OCI-LY7 (cell line): ENCODE measurements around the gene GOLGA7B.

Experiments
- CTCF ChIP-seq: fragments of 200-600 bp; sonication (generic); conservative IDR thresholded peaks from 2 replicates; pipeline ENCODE4 v1.5.1; 2014; ENCODE audit warnings: mild to moderate bottlenecking, antibody characterized with exemption, low read length, moderate library complexity, mixed read lengths
- EZH2phosphoT487 ChIP-seq: fragments of 200-600 bp; sonication (generic); IDR thresholded peaks from 2 replicates; pipeline ENCODE4 v1.6.1; 2018; ENCODE audit warnings: low read depth, borderline replicate concordance, mild to moderate bottlenecking, mixed run types, antibody characterized with exemption, low read length, moderate library complexity, mixed read lengths

- TF ChIP-seq CTCF (no peak), EZH2phosphoT487 (no peak)
Observed at GRCh38 chr10:97904576-97904975, 54.9 kb downstream of the GOLGA7B start.
